ENCODE data around the gene RTP5. TPM values are rescaled to one million over a fixed set of nuclear protein-coding genes. Genes with fewer than 3 reads are reported as not detected.
"Not testable (repeated sequence)": the region's sequence is repeated elsewhere in the genome, so short reads cannot be mapped to it uniquely, and the experiment has no call there.

RTP5 gene
- total and polyA plus RNA-seq, 7 donors: 0.16 to 0.19 TPM; not detected in 5

DNA sequence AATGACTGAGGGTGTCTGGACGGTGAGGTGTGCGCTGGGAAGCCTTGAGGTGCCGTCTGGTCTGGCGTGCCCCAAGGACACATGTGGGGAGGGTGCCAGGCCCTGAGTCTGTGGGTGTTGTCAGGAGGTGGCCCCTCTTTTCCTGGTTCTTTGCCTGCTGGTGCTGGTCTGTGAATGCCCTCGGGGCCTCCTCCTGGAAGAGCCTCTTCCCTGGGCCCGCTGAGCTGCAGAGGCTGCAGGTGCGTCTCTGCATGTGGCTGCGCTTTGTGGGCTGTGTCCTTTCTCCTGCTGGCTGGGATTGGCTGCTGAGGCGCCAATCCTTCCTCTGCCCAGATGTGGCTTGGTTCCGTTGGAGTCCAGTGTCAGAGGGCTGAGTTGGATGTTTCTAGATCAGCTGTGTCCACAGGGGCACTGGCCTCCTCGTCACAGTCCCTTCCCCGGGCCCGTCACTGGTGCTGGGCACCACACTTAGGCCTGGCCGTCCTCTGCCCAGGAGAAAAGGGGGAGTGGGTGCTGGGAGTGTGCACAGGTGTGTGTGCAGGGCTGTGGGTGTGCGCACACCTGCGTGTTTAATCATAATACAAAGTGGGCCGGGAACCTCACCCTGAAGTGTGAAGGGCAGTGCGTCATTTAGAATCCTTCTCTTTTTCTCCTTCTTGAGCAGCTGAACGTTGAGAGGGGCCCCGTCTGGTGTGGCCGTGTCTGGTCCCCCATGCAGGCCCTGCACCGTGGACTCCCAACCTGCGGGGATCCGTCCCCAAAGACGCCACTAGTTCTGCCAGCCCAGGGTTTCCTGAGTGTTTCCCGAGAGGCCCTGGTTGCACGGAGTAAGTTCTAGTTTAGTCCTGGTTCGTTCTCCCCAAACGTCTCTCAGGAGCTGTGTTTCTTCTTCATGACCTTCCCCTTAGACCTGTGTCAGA is 35.5 kb downstream of the RTP5 start:
- H3K27me3 ChIP-seq: peaks cover 0 to 10% (median 0%) of the 10 kb centered on the region in 3 donors
- no peaks in the 10 kb centered on the region for H3K36me3 ChIP-seq
- DNase-seq: no peak
- no peak overlapping the region for H3K27ac ChIP-seq
- intact Hi-C loops (cut with DNase I): no loop called here
- H3K4me1 ChIP-seq: peaks cover 0 to 13% (median 3%) of the 10 kb centered on the region in 4 donors
- H3K4me3 ChIP-seq: no peak overlapping the region
- no peaks in the 10 kb centered on the region for H3K9me3 ChIP-seq
- TF ChIP-seq EP300 (IDR thresholded peaks at IDR 0.05) (no peak), POLR2AphosphoS5 (IDR thresholded peaks at IDR 0.05) (no peak), POLR2A (IDR thresholded peaks at IDR 0.05) (no peak), CTCF (IDR thresholded peaks at IDR 0.05) (no peak)
- WGBS, 2 donors: 90 to 92% methylated on average over 29 of the region's 29 CpGs

DNA sequence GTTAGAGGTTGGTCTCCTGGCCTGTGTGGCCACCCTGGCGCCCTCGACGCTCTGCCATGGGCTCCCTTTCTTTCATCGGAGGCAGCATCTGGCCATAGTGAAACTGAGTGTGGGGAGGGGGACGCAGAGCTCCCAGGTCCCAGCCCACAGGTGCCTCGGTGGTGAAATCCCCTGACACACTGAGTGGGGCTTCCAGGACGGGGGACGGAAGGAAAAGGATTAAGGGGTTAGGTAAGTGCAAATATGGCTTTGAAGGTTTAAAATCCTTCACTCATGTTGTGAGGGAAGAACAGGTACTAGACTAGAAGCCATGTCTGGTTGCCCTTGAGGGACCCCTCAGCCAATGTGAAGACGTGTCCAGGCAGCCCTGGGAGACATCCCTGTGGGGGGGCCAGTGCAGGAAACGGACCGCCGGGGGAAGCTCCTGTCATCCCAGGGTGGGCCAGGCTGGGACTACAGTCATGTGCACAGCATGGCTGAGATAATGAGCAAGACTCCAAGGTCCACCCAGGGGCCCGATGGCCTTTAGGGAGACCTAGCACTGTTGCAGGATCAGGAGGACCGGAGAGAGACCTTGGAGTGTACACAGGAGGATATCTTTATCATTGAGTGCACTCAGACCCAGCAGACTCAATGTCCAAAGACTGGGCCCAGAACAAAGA is 36.3 kb downstream of the RTP5 start:
- WGBS, 2 donors: 88 to 95% methylated on average over 14 of the region's 14 CpGs
- intact Hi-C loops (cut with DNase I): no loop called here
- no peak for DNase-seq
- H3K27me3 ChIP-seq: peaks cover 0 to 4% (median 0%) of the 10 kb centered on the region in 3 donors
- H3K4me1 ChIP-seq: peaks cover 0 to 13% (median 3%) of the 10 kb centered on the region in 4 donors
- H3K27ac ChIP-seq: no peak overlapping the region
- H3K9me3 ChIP-seq: no peaks in the 10 kb centered on the region
- no peak for TF ChIP-seq EP300 (IDR thresholded peaks at IDR 0.05)
- TF ChIP-seq CTCF (IDR thresholded peaks at IDR 0.05): no peak
- TF ChIP-seq POLR2A (IDR thresholded peaks at IDR 0.05): no peak
- no peak for TF ChIP-seq POLR2AphosphoS5 (IDR thresholded peaks at IDR 0.05)
- H3K36me3 ChIP-seq: no peaks in the 10 kb centered on the region
- no peak overlapping the region for H3K4me3 ChIP-seq

DNA sequence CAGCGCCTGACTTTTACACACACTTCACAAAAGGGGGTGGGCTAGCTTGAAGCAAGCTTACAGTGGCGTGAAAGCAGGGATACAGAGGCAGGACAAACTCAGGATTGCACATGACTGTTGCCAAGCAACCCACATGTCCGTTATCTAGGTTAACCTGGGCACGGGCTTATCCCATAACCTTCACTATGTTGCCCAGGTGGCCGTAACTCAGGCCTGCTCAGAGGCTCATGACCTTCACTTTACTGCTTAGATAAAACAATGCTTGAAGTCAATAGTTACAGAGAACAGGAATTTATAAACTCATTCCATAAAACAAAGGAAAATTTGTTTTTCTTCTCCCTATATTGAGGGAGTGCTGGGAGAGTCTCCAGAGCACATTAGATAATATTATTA is 36.8 kb downstream of the RTP5 start:
- H3K27ac ChIP-seq; intact Hi-C loops (cut with DNase I): not testable (repeated sequence)

GRCh38 chr2:241906826-241907570 is 37.5 kb downstream of the RTP5 start:
- H3K4me1 ChIP-seq: peaks cover 0 to 6% (median 0%) of the 10 kb centered on the region in 4 donors
- no peak overlapping the region for H3K4me3 ChIP-seq
- H3K9me3 ChIP-seq: no peaks in the 10 kb centered on the region
- intact Hi-C loops (cut with DNase I): no loop called here
- no peak for TF ChIP-seq CTCF (IDR thresholded peaks at IDR 0.05)
- no peak for TF ChIP-seq EP300 (IDR thresholded peaks at IDR 0.05)
- no peak for TF ChIP-seq POLR2AphosphoS5 (IDR thresholded peaks at IDR 0.05)
- TF ChIP-seq POLR2A (IDR thresholded peaks at IDR 0.05): no peak
- H3K36me3 ChIP-seq: no peaks in the 10 kb centered on the region
- H3K27ac ChIP-seq: no peak overlapping the region
- H3K27me3 ChIP-seq: no peaks in the 10 kb centered on the region
- WGBS, 2 donors: 93 to 95% methylated on average over 18 of the region's 18 CpGs
- no peak for DNase-seq

More for the DNA sequence above, 36.8 kb downstream of the RTP5 start:
- not testable (repeated sequence) for H3K36me3 ChIP-seq, H3K9me3 ChIP-seq, H3K4me3 ChIP-seq, H3K27me3 ChIP-seq, DNase-seq
- WGBS, 2 donors: 86 to 94% methylated on average over 5 of the region's 5 CpGs
- peaks cover 0 to 12% (median 2%) of the 10 kb centered on the region in 4 donors for H3K4me1 ChIP-seq

DNA sequence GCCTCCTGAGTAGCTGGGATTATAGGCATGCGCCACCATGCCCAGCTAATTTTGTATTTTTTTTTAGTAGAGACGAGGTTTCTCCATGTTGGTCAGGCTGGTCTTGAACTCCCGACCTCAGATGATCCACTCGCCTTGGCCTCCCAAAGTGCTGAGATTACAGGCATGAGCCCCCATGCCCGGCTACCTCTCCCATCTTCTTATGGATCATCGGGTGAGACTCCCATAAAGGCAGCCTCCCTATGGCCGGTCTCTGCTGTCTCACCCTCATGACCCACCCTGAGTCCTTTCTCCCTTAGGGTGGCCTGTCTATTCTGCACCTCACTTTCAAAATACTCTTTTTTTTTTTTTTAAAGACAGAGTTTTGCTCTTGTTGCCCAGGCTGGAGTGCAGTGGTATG is 38.3 kb downstream of the RTP5 start:
- H3K9me3 ChIP-seq; H3K27ac ChIP-seq; H3K36me3 ChIP-seq; DNase-seq; H3K4me3 ChIP-seq; intact Hi-C loops (cut with DNase I); H3K4me1 ChIP-seq; H3K27me3 ChIP-seq: not testable (repeated sequence)
- whole genome bisulfite sequencing, 2 donors: 96% methylated on average over 7 of the region's 7 CpGs
